B cell (primary cell): ENCODE results near the gene TRIM38. TPM values are rescaled to one million over a fixed set of nuclear protein-coding genes. Genes with fewer than 3 reads are reported as not detected.
A peak's percentile ranks its signal among the peaks of the same experiment; 100 is the strongest.

Experiments used
- ATAC-seq: fragments of 200-7000 bp; cut with Tn5 transposase; one replicate; pipeline ENCODE4 v1.10.0; 2021; ENCODE audit warnings: low read depth, mild to moderate bottlenecking, moderate number of reproducible peaks, moderate library complexity
- CTCF ChIA-PET: fragments of 350-600 bp; sonication (Branson Sonifier 250); formaldehyde crosslinking; loops from one replicate; lab custom pipeline; 2021; ENCODE audit warnings: antibody characterized with exemption, inconsistent platforms; lab: Charles Lee
- POLR2A ChIA-PET: fragments of 350-600 bp; sonication (Branson Sonifier 250); formaldehyde crosslinking; loops from one replicate; lab custom pipeline; 2021; ENCODE audit warnings: antibody characterized with exemption; lab: Charles Lee
- DNase-seq: peaks from one replicate; pipeline ENCODE4 v3.0.0; 2013
- H2AFZ ChIP-seq: 2 replicates; pipeline ENCODE4 v1.6.1; 2012; ENCODE audit warnings: mild to moderate bottlenecking, low read depth, low read length; ENCODE audit not compliant: insufficient read depth, poor library complexity, severe bottlenecking
- H3K27ac ChIP-seq, 2 donors: 1 replicate in 1 of 2; 2 replicates in 1 of 2; pipeline ENCODE4 v1.5.1; 2012 to 2013; ENCODE audit warnings: low read length in 2 of 2, mild to moderate bottlenecking in 2 of 2, moderate library complexity in 1 of 2
- H3K27me3 ChIP-seq, 4 experiments: fragments of 200-600 bp in 1 of 4; sonication (generic) in 1 of 4; replicated peaks in 1 of 4; 1 replicate in 2 of 4; 2 replicates in 2 of 4; pipeline versions ENCODE4 v1.6.1 to v1.7.0; 2013 to 2016; ENCODE audit warnings: low read length in 3 of 4, mild to moderate bottlenecking in 2 of 4, mixed read lengths in 1 of 4, moderate library complexity in 1 of 4; ENCODE audit not compliant: insufficient read depth in 4 of 4, control insufficient read depth in 3 of 4; ENCODE audit errors: control extremely low read depth in 1 of 4
- H3K36me3 ChIP-seq, 2 experiments: replicated peaks in 1 of 2; 1 replicate in 1 of 2; 2 replicates in 1 of 2; pipeline versions ENCODE4 v1.6.1 to v1.7.1; 2013; ENCODE audit warnings: low read length in 1 of 2; ENCODE audit not compliant: insufficient read depth in 2 of 2, control insufficient read depth in 1 of 2; ENCODE audit errors: control extremely low read depth in 1 of 2, extremely low read depth in 1 of 2
- H3K4me1 ChIP-seq, 2 donors: fragments of 200-600 bp in 1 of 2; sonication (generic) in 1 of 2; 1 replicate in 1 of 2; 2 replicates in 1 of 2; pipeline versions ENCODE4 v1.5.1 to v1.6.1; 2013 to 2017; ENCODE audit warnings: low read length in 2 of 2; ENCODE audit not compliant: control insufficient read depth in 2 of 2, insufficient read depth in 2 of 2
- H3K4me2 ChIP-seq: replicated peaks from 2 replicates; pipeline ENCODE3; 2012; ENCODE audit warnings: mild to moderate bottlenecking, low read depth, low read length; ENCODE audit not compliant: poor library complexity, severe bottlenecking
- H3K4me3 ChIP-seq, 5 experiments: fragments of 200-600 bp in 1 of 5; sonication (generic) in 1 of 5; 1 replicate in 3 of 5; 2 replicates in 2 of 5; pipeline versions ENCODE4 v1.5.1 to v1.7.0; 2011 to 2016; ENCODE audit warnings: low read length in 4 of 5, mild to moderate bottlenecking in 4 of 5, low read depth in 2 of 5, control low read depth in 1 of 5, moderate library complexity in 1 of 5; ENCODE audit not compliant: insufficient read depth in 1 of 5; ENCODE audit errors: control extremely low read depth in 1 of 5, extremely low read depth in 1 of 5
- H3K79me2 ChIP-seq: fragments of 200-600 bp; sonication (generic); one replicate; pipeline ENCODE4 v1.6.0; 2016; ENCODE audit warnings: low read length; ENCODE audit not compliant: control insufficient read depth, insufficient read depth
- H3K9ac ChIP-seq: fragments of 200-600 bp; sonication (generic); 2 replicates; pipeline ENCODE4 v1.6.1; 2017; ENCODE audit warnings: mild to moderate bottlenecking, low read length, moderate library complexity
- H3K9me3 ChIP-seq, 3 donors: one replicate each; pipeline versions ENCODE4 v1.6.1 to v1.7.1; 2013; ENCODE audit warnings: low read length in 2 of 3; ENCODE audit not compliant: control insufficient read depth in 2 of 3, insufficient read depth in 1 of 3; ENCODE audit errors: control extremely low read depth in 1 of 3
- H4K20me1 ChIP-seq: 2 replicates; pipeline ENCODE4 v1.6.0; 2012; ENCODE audit warnings: mild to moderate bottlenecking, low read length; ENCODE audit not compliant: insufficient read depth, control insufficient read depth, poor library complexity, severe bottlenecking
- H3K27ac Mint-ChIP-seq: one replicate; pipeline ENCODE4 v1.8.0; 2021; ENCODE audit warnings: mixed read lengths
- H3K27me3 Mint-ChIP-seq: one replicate; pipeline ENCODE4 v1.8.0; 2021; ENCODE audit warnings: mixed read lengths
- H3K4me1 Mint-ChIP-seq: one replicate; pipeline ENCODE4 v1.8.0; 2021; ENCODE audit warnings: mixed read lengths
- H3K4me3 Mint-ChIP-seq: one replicate; pipeline ENCODE4 v1.8.0; 2021; ENCODE audit warnings: mixed read lengths
- H3K9me3 Mint-ChIP-seq: one replicate; pipeline ENCODE4 v1.8.0; 2022; ENCODE audit warnings: mixed read lengths; ENCODE audit not compliant: insufficient read depth
- EZH2 ChIP-seq: IDR thresholded peaks from 2 replicates; pipeline ENCODE4 v1.6.1; 2012; ENCODE audit warnings: borderline replicate concordance, low read depth, mild to moderate bottlenecking, moderate library complexity, low read length; ENCODE audit not compliant: insufficient read depth, poor library complexity, severe bottlenecking
- WGBS: methylation state at CpG from one replicate; pipeline ENCODE4 v1.1.5; 2013; ENCODE audit warnings: missing lambda C conversion rate; ENCODE audit not compliant: insufficient coverage; 5-methylcytosine and 5-hydroxymethylcytosine counted together
- intact Hi-C: fragments of 100-400 bp; cut with micrococcal nuclease; formaldehyde crosslinking; loops from one replicate; pipeline ENCODE4 v1.10.0; 2022
- polyA plus RNA-seq: library from polyadenylated mRNA; depleted of rRNA; stranded (reverse); fragments of >200 nt; gene quantifications from 2 replicates; pipeline ENCODE4 v1.2.3, GENCODE V29; 2012
- total RNA-seq, 2 donors: library from RNA; stranded (reverse); fragments of 120-200 nt in 1 of 2; gene quantifications; 1 replicate in 1 of 2; 2 replicates in 1 of 2; pipeline versions ENCODE4 v1.2.3 to v1.2.4, GENCODE V29; 2013 to 2022
- TF ChIP-seq, protein P1 (sequence below): fragments of 200-600 bp; IDR thresholded peaks from one replicate; pipeline ENCODE4 v1.8.0; 2022; ENCODE audit warnings: antibody characterized with exemption, mild to moderate bottlenecking

The TRIM38 gene
- total and polyA plus RNA-seq, 2 donors (not counting 1 experiment from before 2014, with no cell fraction given) = 29.3 to 57.2 TPM

DNA sequence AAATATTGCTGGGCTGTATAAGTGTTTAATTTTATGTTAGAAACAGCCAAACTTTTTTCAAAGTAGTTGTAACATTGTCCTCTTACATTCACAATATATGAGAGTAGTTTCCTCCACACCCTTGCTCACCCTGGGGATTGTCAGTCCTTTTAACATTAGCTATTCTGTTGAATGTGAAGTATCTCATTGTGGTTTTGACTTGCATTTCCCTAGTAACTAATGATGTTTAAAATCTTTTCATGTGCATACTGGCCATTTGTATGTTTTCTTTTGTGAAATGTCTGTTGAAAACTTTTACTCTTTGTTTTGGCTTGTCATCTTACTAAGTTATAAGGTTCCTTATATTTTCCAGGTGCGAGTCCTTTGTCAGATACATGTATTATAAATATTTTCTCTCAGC, 32.9 kb downstream of the TRIM38 start:
- Histone ChIP-seq H3K36me3 (peaks cover 0 to 9% of the 10 kb centered on the region in 2 experiments), H3K4me2 (no peak overlapping the region), H3K4me3 (no peak overlapping the region), H4K20me1 (no peaks in the 10 kb centered on the region), H3K9ac (no peak overlapping the region), H2AFZ (no peak overlapping the region), H3K79me2 (peaks cover 2% of the 10 kb centered on the region), H3K27ac (no peak overlapping the region), H3K27me3 (no peaks in the 10 kb centered on the region), H3K9me3 (no peaks in the 10 kb centered on the region), H3K4me1 (peaks cover 11 to 20% of the 10 kb centered on the region in 2 donors)
- Mint-ChIP-seq H3K9me3 (no peaks in the 10 kb centered on the region), H3K27me3 (no peaks in the 10 kb centered on the region), H3K27ac (peak overlapping the region; percentile 20), H3K4me3 (peak overlapping the region; percentile 5), H3K4me1 (peaks cover 39% of the 10 kb centered on the region)
- no CpG with 5 or more reads among the region's 1 CpG for WGBS
- ATAC-seq (no peak), DNase-seq (peak; percentile 24)
- POLR2A ChIA-PET = interaction anchor here (1.2 kb wide), 1 partner anchor 25 kb away, joined by 4 read pairs; a partner anchor contains a TSS
- TF ChIP-seq, protein P1, sequence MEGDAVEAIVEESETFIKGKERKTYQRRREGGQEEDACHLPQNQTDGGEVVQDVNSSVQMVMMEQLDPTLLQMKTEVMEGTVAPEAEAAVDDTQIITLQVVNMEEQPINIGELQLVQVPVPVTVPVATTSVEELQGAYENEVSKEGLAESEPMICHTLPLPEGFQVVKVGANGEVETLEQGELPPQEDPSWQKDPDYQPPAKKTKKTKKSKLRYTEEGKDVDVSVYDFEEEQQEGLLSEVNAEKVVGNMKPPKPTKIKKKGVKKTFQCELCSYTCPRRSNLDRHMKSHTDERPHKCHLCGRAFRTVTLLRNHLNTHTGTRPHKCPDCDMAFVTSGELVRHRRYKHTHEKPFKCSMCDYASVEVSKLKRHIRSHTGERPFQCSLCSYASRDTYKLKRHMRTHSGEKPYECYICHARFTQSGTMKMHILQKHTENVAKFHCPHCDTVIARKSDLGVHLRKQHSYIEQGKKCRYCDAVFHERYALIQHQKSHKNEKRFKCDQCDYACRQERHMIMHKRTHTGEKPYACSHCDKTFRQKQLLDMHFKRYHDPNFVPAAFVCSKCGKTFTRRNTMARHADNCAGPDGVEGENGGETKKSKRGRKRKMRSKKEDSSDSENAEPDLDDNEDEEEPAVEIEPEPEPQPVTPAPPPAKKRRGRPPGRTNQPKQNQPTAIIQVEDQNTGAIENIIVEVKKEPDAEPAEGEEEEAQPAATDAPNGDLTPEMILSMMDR = no peak
- TF ChIP-seq EZH2 = no peak
- CTCF ChIA-PET = interaction anchor here (1.0 to 5.6 kb wide), 2 partner anchors 8 to 207 kb away, joined by 3 to 79 read pairs; no protein-coding TSS in a partner anchor
- intact Hi-C loops = no loop called here

DNA sequence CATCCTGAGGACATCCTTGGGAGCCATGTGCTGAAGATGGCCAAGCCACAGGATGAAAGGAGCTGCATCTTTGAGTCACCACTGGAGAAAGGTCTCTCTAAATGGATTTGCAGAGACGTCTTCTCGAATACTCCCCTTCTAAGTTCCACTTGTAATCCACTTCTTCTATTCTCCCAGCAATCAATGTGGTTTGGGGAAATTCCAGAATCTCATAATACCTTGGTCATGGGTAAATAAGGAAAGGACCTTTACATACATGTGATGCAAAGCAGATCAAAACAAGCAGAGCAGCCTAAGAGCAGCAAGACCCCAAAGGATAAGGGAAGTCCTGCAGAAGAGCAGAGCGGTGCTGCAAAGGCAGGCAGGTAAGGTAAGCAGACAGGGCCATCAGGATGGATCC, 35.3 kb downstream of the TRIM38 start:
- WGBS = no CpG with 5 or more reads among the region's 3 CpGs
- H3K36me3 ChIP-seq = peaks cover 0 to 13% of the 10 kb centered on the region in 2 experiments
- TF ChIP-seq EZH2 = no peak
- TF ChIP-seq, protein P1 = no peak
- H2AFZ ChIP-seq = no peak overlapping the region
- Mint-ChIP-seq H3K9me3 (no peaks in the 10 kb centered on the region), H3K27ac (no peak overlapping the region), H3K4me3 (no peak overlapping the region), H3K27me3 (no peaks in the 10 kb centered on the region), H3K4me1 (peaks cover 24% of the 10 kb centered on the region)
- no peak for DNase-seq
- H3K4me1 ChIP-seq = peaks cover 4 to 10% of the 10 kb centered on the region in 2 donors
- no peaks in the 10 kb centered on the region for H4K20me1 ChIP-seq
- intact Hi-C loops = no loop called here
- H3K4me2 ChIP-seq = no peak overlapping the region
- no peak overlapping the region for H3K9ac ChIP-seq
- no peaks in the 10 kb centered on the region for H3K27me3 ChIP-seq
- CTCF ChIA-PET = interaction anchor here (1.4 kb wide), 1 partner anchor 19 kb away, joined by 3 read pairs; no protein-coding TSS in a partner anchor
- no peak for ATAC-seq
- H3K27ac ChIP-seq = no peak overlapping the region
- H3K79me2 ChIP-seq = peaks cover 2% of the 10 kb centered on the region
- no peaks in the 10 kb centered on the region for H3K9me3 ChIP-seq
- POLR2A ChIA-PET = no interaction called here
- H3K4me3 ChIP-seq = no peak overlapping the region
